Medulla oblongata (tissue), 1 donor: ENCODE data around the gene CRYBG1.
"Not testable (repeated sequence)": the region's sequence is repeated elsewhere in the genome, so short reads cannot be mapped to it uniquely, and the experiment has no call there.

Experiments
- DNase-seq: peaks from one replicate; pipeline ENCODE4 v3.0.0-alpha.2; 2015; ENCODE audit errors: extremely low spot score

The CRYBG1 gene

GRCh38 chr6:106377061-106377540 lies 16.6 kb downstream of the CRYBG1 start:
- no peak for DNase-seq

- DNase-seq, result no peak
Measured at GRCh38 chr6:106379951-106380350, 19.4 kb downstream of the CRYBG1 start.

- DNase-seq, result no peak
Measured at GRCh38 chr6:106380407-106380806, 19.9 kb downstream of the CRYBG1 start.

- no peak for DNase-seq
Measured at GRCh38 chr6:106381223-106381622, 20.7 kb downstream of the CRYBG1 start.

- no peak for DNase-seq
Measured at GRCh38 chr6:106381881-106382280, 21.4 kb downstream of the CRYBG1 start.

GRCh38 chr6:106383573-106383972 lies 23.1 kb downstream of the CRYBG1 start:
- no peak for DNase-seq

- no peak for DNase-seq
Measured at GRCh38 chr6:106385530-106385929, 25.0 kb downstream of the CRYBG1 start.

GRCh38 chr6:106387875-106388274 lies 27.4 kb downstream of the CRYBG1 start:
- no peak for DNase-seq

- no peak for DNase-seq
Measured at GRCh38 chr6:106390088-106390487, 29.6 kb downstream of the CRYBG1 start.

- DNase-seq, result no peak
Measured at GRCh38 chr6:106396426-106397220, 36.1 kb downstream of the CRYBG1 start.

GRCh38 chr6:106397431-106397830 lies 36.9 kb downstream of the CRYBG1 start:
- no peak for DNase-seq

GRCh38 chr6:106398621-106399020 lies 38.1 kb downstream of the CRYBG1 start:
- DNase-seq, result no peak

- not testable (repeated sequence) for DNase-seq
Measured at GRCh38 chr6:106405044-106405443, 44.5 kb downstream of the CRYBG1 start.

GRCh38 chr6:106411056-106411455 lies 50.5 kb downstream of the CRYBG1 start:
- no peak for DNase-seq

- no peak for DNase-seq
Measured at GRCh38 chr6:106411643-106412200, 51.2 kb downstream of the CRYBG1 start.

GRCh38 chr6:106413016-106413415 lies 52.5 kb downstream of the CRYBG1 start:
- no peak for DNase-seq

- no peak for DNase-seq
Measured at GRCh38 chr6:106413722-106414121, 53.2 kb downstream of the CRYBG1 start.

GRCh38 chr6:106415921-106416320 lies 55.4 kb downstream of the CRYBG1 start:
- DNase-seq, result no peak

GRCh38 chr6:106417572-106418147 lies 57.1 kb downstream of the CRYBG1 start:
- no peak for DNase-seq

GRCh38 chr6:106419900-106420613 lies 59.5 kb downstream of the CRYBG1 start:
- DNase-seq, result no peak

GRCh38 chr6:106421496-106421895 lies 61.0 kb downstream of the CRYBG1 start:
- DNase-seq, result no peak

GRCh38 chr6:106422534-106422933 lies 62.0 kb downstream of the CRYBG1 start:
- DNase-seq, result no peak
